HepG2 (cell line): ENCODE results near the gene JSRP1. TPM values are rescaled to one million over a fixed set of nuclear protein-coding genes. Genes with fewer than 3 reads are reported as not detected.
A peak's percentile ranks its signal among the peaks of the same experiment; 100 is the strongest.

Source experiments
- ATRX ChIP-seq: sonication (generic); formaldehyde crosslinking; IDR thresholded peaks from 2 replicates; pipeline ENCODE4 v1.4.0; 2020; ENCODE audit warnings: missing genetic modification reagents, borderline replicate concordance
- CBX1 ChIP-seq: IDR thresholded peaks from one replicate; pipeline ENCODE4 v1.6.1; 2016; ENCODE audit warnings: antibody characterized with exemption, low read depth
- HNRNPLL ChIP-seq: fragments of 200-400 bp; formaldehyde crosslinking; IDR thresholded peaks from 2 replicates; pipeline ENCODE4 v1.6.1; 2017; ENCODE audit warnings: mild to moderate bottlenecking, low read depth, low read length; ENCODE audit not compliant: poor library complexity, severe bottlenecking
- HNRNPUL1 ChIP-seq: fragments of 200-400 bp; formaldehyde crosslinking; IDR thresholded peaks from 2 replicates; pipeline ENCODE4 v1.6.1; 2017; ENCODE audit warnings: low read depth, mild to moderate bottlenecking, low read length, moderate library complexity
- KDM3A ChIP-seq: IDR thresholded peaks from 2 replicates; pipeline ENCODE4 v1.6.1; 2018; ENCODE audit warnings: low read depth, missing compliant biosample characterization
- KLF16 ChIP-seq, 2 experiments: sonication (generic) in 1 of 2; formaldehyde crosslinking in 1 of 2; IDR thresholded peaks; 2 replicates each; pipeline versions ENCODE4 v1.6.1 to v1.8.0; 2016 to 2023; ENCODE audit warnings: missing genetic modification reagents in 2 of 2, missing compliant biosample characterization in 1 of 2
- MYPOP ChIP-seq: sonication (generic); formaldehyde crosslinking; IDR thresholded peaks from 2 replicates; pipeline ENCODE4 v1.8.1; 2023; ENCODE audit warnings: mild to moderate bottlenecking, moderate library complexity, missing genetic modification reagents
- POGK ChIP-seq: sonication (generic); formaldehyde crosslinking; conservative IDR thresholded peaks from 2 replicates; pipeline ENCODE4 v1.8.0; 2022; ENCODE audit warnings: mild to moderate bottlenecking, moderate library complexity, missing genetic modification reagents
- RAD21 ChIP-seq: fragments of 450-650 bp; formaldehyde crosslinking; IDR thresholded peaks from 2 replicates; pipeline ENCODE4 v1.5.0; 2020; ENCODE audit warnings: mild to moderate bottlenecking
- RXRB ChIP-seq: IDR thresholded peaks from 2 replicates; pipeline ENCODE4 v1.6.1; 2016; ENCODE audit warnings: borderline replicate concordance, missing genetic modification reagents, missing compliant biosample characterization
- SKIL ChIP-seq: sonication (generic); formaldehyde crosslinking; IDR thresholded peaks from 2 replicates; pipeline ENCODE4 v1.8.0; 2022; ENCODE audit warnings: missing genetic modification reagents, mild to moderate bottlenecking, moderate library complexity, borderline replicate concordance
- SMYD3 ChIP-seq: sonication (generic); formaldehyde crosslinking; IDR thresholded peaks from 2 replicates; pipeline ENCODE4 v1.8.1; 2023; ENCODE audit warnings: mild to moderate bottlenecking, missing genetic modification reagents
- THAP9 ChIP-seq: sonication (generic); formaldehyde crosslinking; IDR thresholded peaks from 2 replicates; pipeline ENCODE4; 2020; ENCODE audit warnings: missing genetic modification reagents, mild to moderate bottlenecking, borderline replicate concordance
- ZBTB25 ChIP-seq: IDR thresholded peaks from 2 replicates; pipeline ENCODE4 v1.6.1; 2018; ENCODE audit warnings: missing genetic modification reagents
- ZBTB3 ChIP-seq: sonication (generic); formaldehyde crosslinking; IDR thresholded peaks from 2 replicates; pipeline ENCODE4 v1.4.0; 2020; ENCODE audit warnings: low read depth, mild to moderate bottlenecking, moderate library complexity, missing genetic modification reagents, borderline replicate concordance
- ZBTB49 ChIP-seq: sonication (generic); formaldehyde crosslinking; IDR thresholded peaks from 2 replicates; pipeline ENCODE4 v1.4.0; 2020; ENCODE audit warnings: missing genetic modification reagents, borderline replicate concordance
- ZNF460 ChIP-seq: sonication (generic); formaldehyde crosslinking; IDR thresholded peaks from 2 replicates; pipeline ENCODE4 v1.5.1; 2020; ENCODE audit warnings: missing genetic modification reagents, mild to moderate bottlenecking, borderline replicate concordance
- ZNF556 ChIP-seq: sonication (generic); formaldehyde crosslinking; IDR thresholded peaks from 2 replicates; pipeline ENCODE4 v1.4.0; 2020; ENCODE audit warnings: mild to moderate bottlenecking, missing genetic modification reagents, borderline replicate concordance
- polyA plus RNA-seq, 8 experiments: library from polyadenylated mRNA; depleted of rRNA in 3 of 8; stranded (reverse) in 7 of 8; unstranded in 1 of 8; fragments of >200 nt; fragmentation: Illumina TruSeq in 4 of 8; extraction: Trizol in 4 of 8; gene quantifications; 2 replicates each; pipeline versions ENCODE4 v1.2.1 to v1.2.3, GENCODE V29; 2011 to 2016; ENCODE audit warnings: low read depth in 4 of 8, missing spikeins in 1 of 8, mixed read lengths in 1 of 8; ENCODE audit not compliant: insufficient read depth in 1 of 8
- total RNA-seq, 5 experiments: library from RNA; depleted of rRNA; stranded (reverse); fragments of >200 nt; fragmentation: Illumina TruSeq; extraction: Trizol; gene quantifications; 2 replicates each; pipeline ENCODE4 v1.2.3, GENCODE V29; 2016; ENCODE audit warnings: low read depth in 1 of 5

JSRP1 gene
- total and polyA plus RNA-seq, 2 of the 13 experiments (the other 11 are each of a cell fraction or from before 2014, with no cell fraction given), result 0.16 to 0.38 TPM

- TF ChIP-seq THAP9 (no peak), ZBTB25 (CRISPR knock-in tag) (no peak), RXRB (CRISPR knock-in tag) (peak; percentile 60), SMYD3 (CRISPR knock-in tag) (no peak), HNRNPLL (no peak), HNRNPUL1 (no peak), POGK (CRISPR knock-in tag) (no peak), RAD21 (CRISPR knock-in tag) (no peak), ZNF556 (CRISPR knock-in tag) (no peak), ZBTB49 (CRISPR knock-in tag) (no peak), ZNF460 (CRISPR knock-in tag) (no peak), KDM3A (CRISPR knock-in tag) (0 out of 2 replicates have a peak, but pooled peaks have one; percentile 52), MYPOP (no peak), ZBTB3 (CRISPR knock-in tag) (no peak), ATRX (CRISPR knock-in tag) (no peak), SKIL (no peak), CBX1 (no peak), KLF16 (CRISPR knock-in tag; IDR thresholded peaks at IDR 0.05) (peak in 1 of 2 experiments; percentile 31; a peak in 1 of 4 replicates)
Measured at GRCh38 chr19:2242092-2242537, 14.1 kb downstream of the JSRP1 start (continued).
